NB4 (cell line): ENCODE measurements around the gene RFX3.

Experiments
- POLR2A ChIP-seq: IDR thresholded peaks from 2 replicates; pipeline ENCODE4 v1.6.1; 2011; ENCODE audit warnings: mild to moderate bottlenecking; ENCODE audit not compliant: insufficient read length; ENCODE audit errors: extremely low read depth
- TF ChIP-seq, protein P1 (sequence below): IDR thresholded peaks from 2 replicates; pipeline ENCODE4 v1.6.1; 2011; ENCODE audit warnings: low read depth, low read length
- TF ChIP-seq, protein P2 (sequence below): IDR thresholded peaks from one replicate; pipeline ENCODE4 v1.5.1; 2012; ENCODE audit warnings: low read depth, low read length

DNA sequence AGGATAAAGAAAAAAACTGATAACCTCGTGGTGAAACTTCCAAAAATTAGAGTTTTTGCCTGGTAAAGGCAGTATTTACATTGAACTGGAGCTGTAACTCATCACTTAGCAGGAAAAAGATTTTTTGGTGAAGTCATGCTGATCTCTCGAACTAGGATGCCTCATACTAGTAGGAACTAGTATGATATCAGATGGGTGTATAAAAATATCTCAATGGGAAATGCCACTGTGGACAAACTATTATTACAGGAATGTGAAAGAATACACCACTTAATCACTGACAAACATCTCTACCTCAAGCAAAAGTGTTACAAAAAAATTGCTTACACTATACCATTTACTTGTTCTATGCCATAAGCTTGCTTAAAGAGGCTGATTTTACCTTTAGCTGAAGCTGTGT, 28.4 kb downstream of the RFX3 start:
- TF ChIP-seq POLR2A, result no peak
- TF ChIP-seq, protein P1, sequence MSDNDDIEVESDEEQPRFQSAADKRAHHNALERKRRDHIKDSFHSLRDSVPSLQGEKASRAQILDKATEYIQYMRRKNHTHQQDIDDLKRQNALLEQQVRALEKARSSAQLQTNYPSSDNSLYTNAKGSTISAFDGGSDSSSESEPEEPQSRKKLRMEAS, result no peak
- TF ChIP-seq, protein P2, sequence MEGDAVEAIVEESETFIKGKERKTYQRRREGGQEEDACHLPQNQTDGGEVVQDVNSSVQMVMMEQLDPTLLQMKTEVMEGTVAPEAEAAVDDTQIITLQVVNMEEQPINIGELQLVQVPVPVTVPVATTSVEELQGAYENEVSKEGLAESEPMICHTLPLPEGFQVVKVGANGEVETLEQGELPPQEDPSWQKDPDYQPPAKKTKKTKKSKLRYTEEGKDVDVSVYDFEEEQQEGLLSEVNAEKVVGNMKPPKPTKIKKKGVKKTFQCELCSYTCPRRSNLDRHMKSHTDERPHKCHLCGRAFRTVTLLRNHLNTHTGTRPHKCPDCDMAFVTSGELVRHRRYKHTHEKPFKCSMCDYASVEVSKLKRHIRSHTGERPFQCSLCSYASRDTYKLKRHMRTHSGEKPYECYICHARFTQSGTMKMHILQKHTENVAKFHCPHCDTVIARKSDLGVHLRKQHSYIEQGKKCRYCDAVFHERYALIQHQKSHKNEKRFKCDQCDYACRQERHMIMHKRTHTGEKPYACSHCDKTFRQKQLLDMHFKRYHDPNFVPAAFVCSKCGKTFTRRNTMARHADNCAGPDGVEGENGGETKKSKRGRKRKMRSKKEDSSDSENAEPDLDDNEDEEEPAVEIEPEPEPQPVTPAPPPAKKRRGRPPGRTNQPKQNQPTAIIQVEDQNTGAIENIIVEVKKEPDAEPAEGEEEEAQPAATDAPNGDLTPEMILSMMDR, result no peak
